ENCODE data around the gene LHFPL6. TPM values are rescaled to one million over a fixed set of nuclear protein-coding genes. Genes with fewer than 3 reads are reported as not detected.

Gene LHFPL6
- total and polyA plus RNA-seq, 7 experiments from 2014 or later, result 0.92 TPM; not detected in 6

DNA sequence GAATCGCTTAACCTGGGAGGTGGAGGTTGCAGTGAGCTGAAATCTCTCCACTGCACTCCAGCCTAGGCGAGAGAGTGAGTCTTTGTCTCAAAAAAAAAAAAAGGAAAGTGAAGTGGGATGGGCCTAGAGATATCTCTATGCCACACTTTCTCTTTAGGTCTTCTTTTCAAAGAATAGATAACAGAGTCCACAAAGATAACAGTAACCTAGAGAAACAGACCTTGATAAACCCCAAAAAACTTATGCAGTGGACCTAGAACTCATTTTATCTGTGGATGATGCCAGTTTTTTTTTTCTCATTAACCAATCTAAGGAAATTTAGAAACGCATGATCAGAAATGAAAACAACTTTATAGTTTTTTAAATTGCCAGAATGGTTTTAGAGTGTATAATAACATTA lies 227.4 kb downstream of the LHFPL6 start:
- intact Hi-C loops (cut with micrococcal nuclease), result no loop called here
- H3K27me3 ChIP-seq (ENCODE audit: control insufficient read depth in 2 of 2, insufficient read depth in 2 of 2, low read length in 2 of 2), result no peaks in the 10 kb centered on the region

DNA sequence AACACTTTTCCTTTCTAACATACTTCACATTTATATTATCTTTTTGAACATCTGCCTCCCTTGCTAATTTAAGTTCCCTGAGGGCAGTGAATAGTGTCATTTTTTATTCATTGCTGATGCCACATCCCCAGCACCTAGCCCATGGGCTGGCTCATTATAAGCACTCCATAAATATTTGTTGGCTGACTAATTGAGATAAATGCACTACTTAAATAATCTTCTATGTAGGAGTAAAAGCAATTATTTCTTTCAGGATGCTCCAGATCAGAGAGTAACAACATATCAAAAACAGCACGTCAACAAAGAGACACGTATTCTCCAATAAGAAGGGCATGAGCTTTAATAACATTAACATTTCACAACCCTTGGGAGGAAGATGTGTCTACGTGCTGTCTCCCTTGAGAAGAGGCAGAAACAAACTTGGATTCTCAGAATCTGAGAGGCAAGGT lies 228.2 kb downstream of the LHFPL6 start:
- ATAC-seq, result no peak
- Mint-ChIP-seq H3K4me3 (no peak overlapping the region), H3K36me3 (no peaks in the 10 kb centered on the region), H3K27me3 (peaks cover 0 to 14% (median 3%) of the 10 kb centered on the region in 5 donors), H3K9me3 (peaks cover 0 to 3% (median 0%) of the 10 kb centered on the region in 11 donors), H3K4me1 (no peaks in the 10 kb centered on the region), H3K27ac (no peak overlapping the region)
- Histone ChIP-seq H3K27ac (ENCODE audit: low read depth, low read length) (no peak overlapping the region), H3K4me3 (ENCODE audit: low read length) (no peak overlapping the region), H3K4me1 (ENCODE audit: control insufficient read depth in 2 of 2, insufficient read depth in 2 of 2, low read length in 2 of 2) (no peaks in the 10 kb centered on the region), H3K9me3 (ENCODE audit: control insufficient read depth in 2 of 3, low read length in 3 of 3) (no peaks in the 10 kb centered on the region), H3K36me3 (ENCODE audit: control insufficient read depth in 2 of 3, insufficient read depth in 3 of 3, low read length in 3 of 3) (no peaks in the 10 kb centered on the region), H3K27me3 (ENCODE audit: control insufficient read depth in 2 of 2, insufficient read depth in 2 of 2, low read length in 2 of 2) (no peaks in the 10 kb centered on the region)
- POLR2A ChIA-PET, result no interaction called here
- intact Hi-C loops (cut with micrococcal nuclease), result no loop called here
- DNase-seq, result no peak
- CTCF ChIA-PET, result interaction anchor here (0.6 kb wide), 1 partner anchor 434 kb away, joined by 4 read pairs; no protein-coding TSS in a partner anchor

More for the DNA sequence above, 227.4 kb downstream of the LHFPL6 start:
- H3K9me3 ChIP-seq (ENCODE audit: control insufficient read depth in 2 of 3, low read length in 3 of 3), result no peaks in the 10 kb centered on the region
- peaks cover 0 to 14% (median 3%) of the 10 kb centered on the region in 5 donors for H3K27me3 Mint-ChIP-seq
- H3K4me1 ChIP-seq (ENCODE audit: control insufficient read depth in 2 of 2, insufficient read depth in 2 of 2, low read length in 2 of 2), result no peaks in the 10 kb centered on the region
- ChIA-PET CTCF (no interaction called here), POLR2A (no interaction called here)
- H3K27ac ChIP-seq (ENCODE audit: low read depth, low read length), result no peak overlapping the region
- peaks cover 0 to 3% (median 0%) of the 10 kb centered on the region in 11 donors for H3K9me3 Mint-ChIP-seq
- H3K36me3 Mint-ChIP-seq, result no peaks in the 10 kb centered on the region
- H3K4me3 Mint-ChIP-seq, result no peak overlapping the region
- no peaks in the 10 kb centered on the region for H3K36me3 ChIP-seq (ENCODE audit: control insufficient read depth in 2 of 3, insufficient read depth in 3 of 3, low read length in 3 of 3)
- no peaks in the 10 kb centered on the region for H3K4me1 Mint-ChIP-seq
- peak; percentile 34 for ATAC-seq
- H3K4me3 ChIP-seq (ENCODE audit: low read length), result no peak overlapping the region
- no peak for DNase-seq
- no peak overlapping the region for H3K27ac Mint-ChIP-seq

DNA sequence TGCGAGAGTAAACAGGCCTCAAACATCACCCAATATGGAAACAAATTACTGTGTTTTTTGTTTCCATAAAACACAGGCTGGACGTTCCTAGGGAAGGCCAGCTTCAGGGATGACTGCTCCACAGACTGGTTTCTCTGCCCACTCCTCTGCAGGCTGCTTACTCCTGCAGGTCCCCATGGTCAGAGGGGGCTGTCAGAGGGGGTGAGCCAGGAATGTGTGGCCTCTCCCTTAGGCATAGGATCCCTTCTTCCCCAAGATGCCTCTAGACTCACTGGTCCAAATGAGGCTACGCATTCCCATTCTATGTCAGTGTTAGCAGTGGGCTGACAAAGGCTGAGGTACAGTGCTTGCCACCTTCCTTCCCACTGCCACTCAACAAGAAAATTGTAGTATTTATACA lies 229.8 kb downstream of the LHFPL6 start:
- Histone ChIP-seq H3K36me3 (ENCODE audit: control insufficient read depth in 2 of 3, insufficient read depth in 3 of 3, low read length in 3 of 3) (no peaks in the 10 kb centered on the region), H3K27me3 (ENCODE audit: control insufficient read depth in 2 of 2, insufficient read depth in 2 of 2, low read length in 2 of 2) (no peaks in the 10 kb centered on the region), H3K4me1 (ENCODE audit: control insufficient read depth in 2 of 2, insufficient read depth in 2 of 2, low read length in 2 of 2) (no peaks in the 10 kb centered on the region), H3K27ac (ENCODE audit: low read depth, low read length) (no peak overlapping the region), H3K4me3 (ENCODE audit: low read length) (no peak overlapping the region), H3K9me3 (ENCODE audit: control insufficient read depth in 2 of 3, low read length in 3 of 3) (no peaks in the 10 kb centered on the region)
- H3K27ac Mint-ChIP-seq, result no peak overlapping the region
- POLR2A ChIA-PET, result no interaction called here
- intact Hi-C loops (cut with micrococcal nuclease), result no loop called here
- peaks cover 0 to 14% (median 3%) of the 10 kb centered on the region in 5 donors for H3K27me3 Mint-ChIP-seq
- ATAC-seq (no peak), DNase-seq (no peak)
- CTCF ChIA-PET, result no interaction called here
- H3K9me3 Mint-ChIP-seq, result peaks cover 0 to 3% (median 0%) of the 10 kb centered on the region in 11 donors
- no peaks in the 10 kb centered on the region for H3K36me3 Mint-ChIP-seq
- no peaks in the 10 kb centered on the region for H3K4me1 Mint-ChIP-seq
- no peak overlapping the region for H3K4me3 Mint-ChIP-seq

GRCh38 chr13:39371706-39372105 lies 231.3 kb downstream of the LHFPL6 start:
- no peak overlapping the region for H3K4me3 Mint-ChIP-seq
- no peak for DNase-seq
- H3K27ac Mint-ChIP-seq, result no peak overlapping the region
- H3K36me3 Mint-ChIP-seq, result no peaks in the 10 kb centered on the region
- Histone ChIP-seq H3K4me1 (ENCODE audit: control insufficient read depth in 2 of 2, insufficient read depth in 2 of 2, low read length in 2 of 2) (no peaks in the 10 kb centered on the region), H3K9me3 (ENCODE audit: control insufficient read depth in 2 of 3, low read length in 3 of 3) (no peaks in the 10 kb centered on the region), H3K4me3 (ENCODE audit: low read length) (no peak overlapping the region), H3K27me3 (ENCODE audit: control insufficient read depth in 2 of 2, insufficient read depth in 2 of 2, low read length in 2 of 2) (no peaks in the 10 kb centered on the region), H3K27ac (ENCODE audit: low read depth, low read length) (no peak overlapping the region), H3K36me3 (ENCODE audit: control insufficient read depth in 2 of 3, insufficient read depth in 3 of 3, low read length in 3 of 3) (no peaks in the 10 kb centered on the region)
- peaks cover 0 to 3% (median 0%) of the 10 kb centered on the region in 11 donors for H3K9me3 Mint-ChIP-seq
- ChIA-PET CTCF (interaction anchor here (0.6 kb wide), 1 partner anchor 685 kb away, joined by 3 read pairs; no protein-coding TSS in a partner anchor), POLR2A (no interaction called here)
- no peak for ATAC-seq
- H3K4me1 Mint-ChIP-seq, result no peaks in the 10 kb centered on the region
- intact Hi-C loops (cut with micrococcal nuclease), result no loop called here
- peaks cover 0 to 16% (median 9%) of the 10 kb centered on the region in 5 donors for H3K27me3 Mint-ChIP-seq

DNA sequence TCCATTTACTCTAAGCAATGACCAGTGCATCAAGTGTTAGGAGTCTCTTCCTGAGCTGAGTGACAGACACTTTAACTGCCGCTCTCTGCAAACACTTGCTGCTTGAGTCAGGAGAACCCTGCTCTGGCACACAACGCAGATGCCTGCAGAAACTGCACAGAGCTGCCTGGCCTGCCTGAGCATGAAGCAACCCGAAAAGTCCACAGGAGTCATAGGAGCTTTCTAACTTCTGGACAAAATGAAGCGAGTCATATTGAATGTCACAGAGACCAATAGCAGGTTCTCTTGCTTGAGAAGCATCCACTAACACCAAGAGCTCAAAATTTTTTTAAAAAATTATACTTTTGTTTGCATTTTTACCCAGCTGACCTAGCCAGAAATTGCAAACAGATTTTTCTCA lies 232.4 kb downstream of the LHFPL6 start:
- Mint-ChIP-seq H3K27me3 (peaks cover 0 to 21% (median 17%) of the 10 kb centered on the region in 5 donors), H3K4me3 (no peak overlapping the region), H3K36me3 (no peaks in the 10 kb centered on the region), H3K27ac (no peak overlapping the region), H3K9me3 (peaks cover 0 to 3% (median 0%) of the 10 kb centered on the region in 11 donors), H3K4me1 (no peaks in the 10 kb centered on the region)
- DNase-seq (no peak), ATAC-seq (no peak)
- Histone ChIP-seq H3K4me3 (ENCODE audit: low read length) (no peak overlapping the region), H3K4me1 (ENCODE audit: control insufficient read depth in 2 of 2, insufficient read depth in 2 of 2, low read length in 2 of 2) (no peaks in the 10 kb centered on the region), H3K36me3 (ENCODE audit: control insufficient read depth in 2 of 3, insufficient read depth in 3 of 3, low read length in 3 of 3) (no peaks in the 10 kb centered on the region), H3K27ac (ENCODE audit: low read depth, low read length) (no peak overlapping the region), H3K27me3 (ENCODE audit: control insufficient read depth in 2 of 2, insufficient read depth in 2 of 2, low read length in 2 of 2) (peaks cover 0 to 6% of the 10 kb centered on the region in 2 donors), H3K9me3 (ENCODE audit: control insufficient read depth in 2 of 3, low read length in 3 of 3) (no peaks in the 10 kb centered on the region)
- ChIA-PET CTCF (no interaction called here), POLR2A (no interaction called here)
- intact Hi-C loops (cut with micrococcal nuclease), result no loop called here

- CTCF ChIA-PET, result no interaction called here
- POLR2A ChIA-PET, result no interaction called here
Measured at GRCh38 chr13:39370048-39370447, 232.9 kb downstream of the LHFPL6 start.

DNA sequence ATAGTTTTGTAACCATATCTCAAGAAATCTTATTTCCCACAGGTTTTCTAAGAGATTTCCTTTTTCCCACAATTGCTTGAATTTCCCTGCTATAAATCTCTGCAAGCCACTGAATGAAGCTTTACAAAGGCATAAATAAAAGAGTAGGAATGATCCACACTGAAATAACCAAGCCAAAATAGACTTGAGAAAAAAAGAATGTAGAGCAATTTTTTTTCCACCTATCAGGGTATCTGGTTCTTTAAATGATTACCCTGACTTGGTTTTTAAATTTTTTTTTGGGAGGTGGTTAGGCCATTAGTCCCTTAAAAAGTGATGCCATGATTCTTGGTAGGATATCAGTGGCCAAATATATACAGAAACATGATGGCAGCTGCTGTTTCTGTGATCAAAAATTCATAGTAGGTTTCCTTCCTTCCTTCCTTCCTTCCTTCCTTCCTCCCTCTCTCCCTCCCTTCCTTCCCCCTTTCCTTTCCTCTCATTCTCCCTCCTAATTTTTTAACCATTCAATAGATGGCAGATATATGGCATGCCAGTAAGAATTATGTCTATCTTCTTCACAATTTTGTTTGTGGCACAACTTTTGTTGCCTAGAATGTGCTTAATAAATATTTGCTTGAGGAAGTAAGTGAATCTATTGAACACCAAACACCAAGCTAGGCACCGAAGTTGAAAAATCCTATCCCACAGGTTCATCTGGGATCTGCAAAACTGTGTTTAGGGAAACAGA lies 233.7 kb downstream of the LHFPL6 start:
- CTCF ChIA-PET, result no interaction called here
- Histone ChIP-seq H3K36me3 (ENCODE audit: control insufficient read depth in 2 of 3, insufficient read depth in 3 of 3, low read length in 3 of 3) (no peaks in the 10 kb centered on the region), H3K4me1 (ENCODE audit: control insufficient read depth in 2 of 2, insufficient read depth in 2 of 2, low read length in 2 of 2) (no peaks in the 10 kb centered on the region), H3K9me3 (ENCODE audit: control insufficient read depth in 2 of 3, low read length in 3 of 3) (no peaks in the 10 kb centered on the region), H3K4me3 (ENCODE audit: low read length) (no peak overlapping the region), H3K27ac (ENCODE audit: low read depth, low read length) (no peak overlapping the region), H3K27me3 (ENCODE audit: control insufficient read depth in 2 of 2, insufficient read depth in 2 of 2, low read length in 2 of 2) (peaks cover 0 to 6% of the 10 kb centered on the region in 2 donors)
- H3K36me3 Mint-ChIP-seq, result no peaks in the 10 kb centered on the region
- H3K4me1 Mint-ChIP-seq, result no peaks in the 10 kb centered on the region
- no peak for DNase-seq
- POLR2A ChIA-PET, result interaction anchor here (0.6 kb wide), 1 partner anchor 191 kb away, joined by 3 read pairs; no protein-coding TSS in a partner anchor
- peaks cover 0 to 27% (median 19%) of the 10 kb centered on the region in 5 donors for H3K27me3 Mint-ChIP-seq
- peaks cover 0 to 3% (median 0%) of the 10 kb centered on the region in 11 donors for H3K9me3 Mint-ChIP-seq
- no peak overlapping the region for H3K4me3 Mint-ChIP-seq
- H3K27ac Mint-ChIP-seq, result no peak overlapping the region
- no peak for ATAC-seq
- intact Hi-C loops (cut with micrococcal nuclease), result no loop called here

More at GRCh38 chr13:39370048-39370447, 232.9 kb downstream of the LHFPL6 start:
- Mint-ChIP-seq H3K36me3 (no peaks in the 10 kb centered on the region), H3K9me3 (peaks cover 0 to 3% (median 0%) of the 10 kb centered on the region in 11 donors), H3K4me3 (no peak overlapping the region), H3K4me1 (no peaks in the 10 kb centered on the region), H3K27me3 (peaks cover 0 to 25% (median 19%) of the 10 kb centered on the region in 5 donors), H3K27ac (no peak overlapping the region)
- H3K36me3 ChIP-seq (ENCODE audit: control insufficient read depth in 2 of 3, insufficient read depth in 3 of 3, low read length in 3 of 3), result no peaks in the 10 kb centered on the region
- DNase-seq (no peak), ATAC-seq (no peak)
- H3K4me3 ChIP-seq (ENCODE audit: low read length), result no peak overlapping the region
- H3K27me3 ChIP-seq (ENCODE audit: control insufficient read depth in 2 of 2, insufficient read depth in 2 of 2, low read length in 2 of 2), result peaks cover 0 to 6% of the 10 kb centered on the region in 2 donors
- intact Hi-C loops (cut with micrococcal nuclease), result no loop called here
- H3K27ac ChIP-seq (ENCODE audit: low read depth, low read length), result no peak overlapping the region
- H3K9me3 ChIP-seq (ENCODE audit: control insufficient read depth in 2 of 3, low read length in 3 of 3), result no peaks in the 10 kb centered on the region
- H3K4me1 ChIP-seq (ENCODE audit: control insufficient read depth in 2 of 2, insufficient read depth in 2 of 2, low read length in 2 of 2), result no peaks in the 10 kb centered on the region
